WERI-Rb-1 (cell line): Measurements from ENCODE around the gene AP4E1.

Experiments used
- DNase-seq: peaks from one replicate; pipeline ENCODE4 v3.0.0-alpha.2; 2020
- H3K27ac ChIP-seq: fragments of 250-450 bp; sonication (Bioruptor Pico); 2 replicates; pipeline ENCODE4 v1.5.1; 2020; ENCODE audit warnings: mild to moderate bottlenecking, moderate library complexity
- H3K27me3 ChIP-seq: fragments of 250-450 bp; sonication (Bioruptor Pico); 2 replicates; pipeline ENCODE4 v1.5.1; 2021; ENCODE audit warnings: mild to moderate bottlenecking, low read depth, moderate library complexity; ENCODE audit not compliant: insufficient read depth, severe bottlenecking
- H3K36me3 ChIP-seq: fragments of 250-450 bp; sonication (Bioruptor Pico); 2 replicates; pipeline ENCODE4 v1.5.1; 2020; ENCODE audit warnings: mild to moderate bottlenecking, moderate library complexity
- H3K4me3 ChIP-seq: 2 replicates; pipeline ENCODE4 v1.5.1; 2011; ENCODE audit warnings: low read depth, mild to moderate bottlenecking, control low read depth, low read length
- H3K9me3 ChIP-seq: fragments of 250-450 bp; sonication (Bioruptor Pico); 2 replicates; pipeline ENCODE4 v1.5.1; 2021; ENCODE audit warnings: mild to moderate bottlenecking, moderate library complexity; ENCODE audit not compliant: severe bottlenecking
- CTCF ChIP-seq: IDR thresholded peaks from 2 replicates; pipeline ENCODE4 v1.5.1; 2011; ENCODE audit warnings: low read depth, mild to moderate bottlenecking, control low read depth, inconsistent platforms, low read length

The AP4E1 gene

GRCh38 chr15:50959717-50960116 is 51.2 kb downstream of the AP4E1 start:
- no peak overlapping the region for H3K27ac ChIP-seq
- no peak overlapping the region for H3K4me3 ChIP-seq
- no peaks in the 10 kb centered on the region for H3K27me3 ChIP-seq
- no peak for TF ChIP-seq CTCF
- H3K9me3 ChIP-seq: no peaks in the 10 kb centered on the region
- peaks cover 33% of the 10 kb centered on the region for H3K36me3 ChIP-seq
- no peak for DNase-seq

- Histone ChIP-seq H3K36me3 (peaks cover 26% of the 10 kb centered on the region), H3K9me3 (no peaks in the 10 kb centered on the region), H3K27me3 (no peaks in the 10 kb centered on the region), H3K27ac (no peak overlapping the region), H3K4me3 (no peak overlapping the region)
- DNase-seq: no peak
- no peak for TF ChIP-seq CTCF
These were observed 55.6 kb downstream of the AP4E1 start for GRCh38 chr15:50964075-50964474.

GRCh38 chr15:50968353-50968752 is 59.9 kb downstream of the AP4E1 start:
- no peak for DNase-seq
- Histone ChIP-seq H3K27me3 (no peaks in the 10 kb centered on the region), H3K4me3 (no peak overlapping the region), H3K9me3 (peaks cover 7% of the 10 kb centered on the region), H3K27ac (no peak overlapping the region), H3K36me3 (peaks cover 24% of the 10 kb centered on the region)
- TF ChIP-seq CTCF: no peak

DNA sequence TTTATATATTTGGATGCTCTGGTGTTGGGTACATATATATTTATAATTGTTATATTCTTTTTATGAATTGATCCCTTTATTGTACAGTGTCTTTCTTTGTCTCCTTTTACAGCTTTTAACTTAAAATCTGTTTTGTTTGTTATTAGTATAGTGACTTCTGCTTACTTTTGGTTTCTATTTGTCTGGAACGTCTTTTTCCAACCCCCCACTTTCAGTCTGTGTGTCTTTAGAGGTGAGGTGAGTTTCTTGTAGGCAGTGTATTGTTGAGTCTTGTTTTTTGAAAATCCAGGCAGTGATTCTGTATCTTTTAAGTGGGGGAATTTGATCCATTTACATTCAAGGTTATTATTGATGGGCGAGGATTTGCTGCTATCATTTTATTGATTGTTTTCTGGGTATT is 62.0 kb downstream of the AP4E1 start:
- no peak for TF ChIP-seq CTCF
- peaks cover 24% of the 10 kb centered on the region for H3K36me3 ChIP-seq

GRCh38 chr15:50971115-50971514 is 62.6 kb downstream of the AP4E1 start:
- H3K9me3 ChIP-seq: peaks cover 7% of the 10 kb centered on the region
- no peak overlapping the region for H3K4me3 ChIP-seq
- H3K36me3 ChIP-seq: peaks cover 24% of the 10 kb centered on the region
- H3K27me3 ChIP-seq: no peaks in the 10 kb centered on the region
- H3K27ac ChIP-seq: no peak overlapping the region
- no peak for TF ChIP-seq CTCF
- DNase-seq: no peak

More for the DNA sequence above, 62.0 kb downstream of the AP4E1 start:
- Histone ChIP-seq H3K27ac (no peak overlapping the region), H3K4me3 (no peak overlapping the region), H3K9me3 (peaks cover 7% of the 10 kb centered on the region), H3K27me3 (no peaks in the 10 kb centered on the region)
- no peak for DNase-seq

GRCh38 chr15:50971542-50971941 is 63.1 kb downstream of the AP4E1 start:
- H3K4me3 ChIP-seq: no peak overlapping the region
- no peak for TF ChIP-seq CTCF

More at GRCh38 chr15:50971542-50971941, 63.1 kb downstream of the AP4E1 start:
- peaks cover 7% of the 10 kb centered on the region for H3K9me3 ChIP-seq
- peaks cover 24% of the 10 kb centered on the region for H3K36me3 ChIP-seq
- no peak for DNase-seq
- no peaks in the 10 kb centered on the region for H3K27me3 ChIP-seq
- H3K27ac ChIP-seq: no peak overlapping the region
